Mammary epithelial cell (primary cell): Measurements from ENCODE around the gene RHBDL2.

Source experiments
- EZH2 ChIP-seq: IDR thresholded peaks from 2 replicates; pipeline ENCODE4 v1.6.1; 2012; ENCODE audit warnings: low read length, inconsistent platforms, borderline replicate concordance
- TF ChIP-seq, protein P1 (sequence below), 2 donors: IDR thresholded peaks in 1 of 2; conservative IDR thresholded peaks in 1 of 2; 2 replicates each; pipeline ENCODE4 v1.5.1; 2011 to 2012; ENCODE audit warnings: inconsistent platforms in 2 of 2, low read length in 2 of 2, mild to moderate bottlenecking in 2 of 2, control low read depth in 1 of 2, low read depth in 1 of 2; ENCODE audit not compliant: insufficient read depth in 1 of 2; ENCODE audit errors: extremely low read depth in 1 of 2

- TF ChIP-seq, protein P1, sequence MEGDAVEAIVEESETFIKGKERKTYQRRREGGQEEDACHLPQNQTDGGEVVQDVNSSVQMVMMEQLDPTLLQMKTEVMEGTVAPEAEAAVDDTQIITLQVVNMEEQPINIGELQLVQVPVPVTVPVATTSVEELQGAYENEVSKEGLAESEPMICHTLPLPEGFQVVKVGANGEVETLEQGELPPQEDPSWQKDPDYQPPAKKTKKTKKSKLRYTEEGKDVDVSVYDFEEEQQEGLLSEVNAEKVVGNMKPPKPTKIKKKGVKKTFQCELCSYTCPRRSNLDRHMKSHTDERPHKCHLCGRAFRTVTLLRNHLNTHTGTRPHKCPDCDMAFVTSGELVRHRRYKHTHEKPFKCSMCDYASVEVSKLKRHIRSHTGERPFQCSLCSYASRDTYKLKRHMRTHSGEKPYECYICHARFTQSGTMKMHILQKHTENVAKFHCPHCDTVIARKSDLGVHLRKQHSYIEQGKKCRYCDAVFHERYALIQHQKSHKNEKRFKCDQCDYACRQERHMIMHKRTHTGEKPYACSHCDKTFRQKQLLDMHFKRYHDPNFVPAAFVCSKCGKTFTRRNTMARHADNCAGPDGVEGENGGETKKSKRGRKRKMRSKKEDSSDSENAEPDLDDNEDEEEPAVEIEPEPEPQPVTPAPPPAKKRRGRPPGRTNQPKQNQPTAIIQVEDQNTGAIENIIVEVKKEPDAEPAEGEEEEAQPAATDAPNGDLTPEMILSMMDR (conservative IDR thresholded peaks at IDR 0.05 in 1 of 2, IDR thresholded peaks at IDR 0.05 in 1 of 2; ENCODE audit: extremely low read depth in 1 of 2, insufficient read depth in 1 of 2, low read depth in 1 of 2, low read length in 2 of 2), result no peak
- TF ChIP-seq EZH2, result no peak
Observed at GRCh38 chr1:38858833-38859560, 82.6 kb downstream of the RHBDL2 start.
